K562 (cell line): ENCODE results near the gene BET1L. TPM values are rescaled to one million over a fixed set of nuclear protein-coding genes. Genes with fewer than 3 reads are reported as not detected.

Source experiments
- ATAC-seq: fragments of 200-7000 bp; cut with Tn5 transposase; 3 replicates; pipeline ENCODE4 v1.9.1; 2020; ENCODE audit warnings: moderate library complexity
- BruUV-seq: library from RNA; stranded (reverse); fragments of 400-500 nt; replicated peaks from 2 replicates; lab custom pipeline; 2021; lab: Mats Ljungman, UMichigan
- CTCF ChIA-PET: fragments of 300-600 bp; formaldehyde crosslinking; extraction: SDS; loops from one replicate; lab custom pipeline; 2021; ENCODE audit warnings: low intra/inter-chr PET ratio; lab: Yijun Ruan, JAX
- POLR2A ChIA-PET: fragments of 300-600, 350-650 bp; sonication (Branson Sonifier 250); formaldehyde crosslinking; extraction: SDS; loops from one replicate; lab custom pipeline; 2021; ENCODE audit warnings: antibody characterized with exemption, inconsistent platforms; lab: Yijun Ruan, JAX
- DNase-seq, 4 experiments: peaks; one replicate each; pipeline versions ENCODE4 v3.0.0 to v3.0.0-alpha.2; 2011 to 2018; ENCODE audit warnings: low spot score in 3 of 4, mixed read lengths in 3 of 4; ENCODE audit errors: extremely low read depth in 1 of 4
- FAIRE-seq: peaks from 2 replicates; lab custom pipeline; 2011; peaks lifted over from hg19 to GRCh38; lab: Jason Lieb, UNC
- H2AFZ ChIP-seq: 2 replicates; pipeline ENCODE4 v1.6.0; 2011; ENCODE audit warnings: low read depth, low read length, control low read depth, inconsistent platforms
- H3K27ac ChIP-seq: fragments of 200-600 bp; 3 replicates; pipeline ENCODE4 v1.8.0; 2011; ENCODE audit warnings: low read depth, mild to moderate bottlenecking, control low read depth, inconsistent platforms, low read length, moderate library complexity, mixed read lengths; ENCODE audit errors: extremely low read depth
- H3K27me3 ChIP-seq, 2 experiments: fragments of 300-600 bp in 1 of 2; 2 replicates in 1 of 2; 3 replicates in 1 of 2; pipeline versions ENCODE4 v1.6.0 to v1.8.0; 2011; ENCODE audit warnings: inconsistent platforms in 2 of 2, low read length in 2 of 2, mild to moderate bottlenecking in 1 of 2, mixed read lengths in 1 of 2, moderate library complexity in 1 of 2; ENCODE audit not compliant: control insufficient read depth in 2 of 2, insufficient read depth in 2 of 2
- H3K36me3 ChIP-seq: fragments of 300-600 bp; 3 replicates; pipeline ENCODE4 v1.8.0; 2011; ENCODE audit warnings: mild to moderate bottlenecking, low read length, inconsistent platforms; ENCODE audit not compliant: control insufficient read depth, insufficient read depth
- H3K4me1 ChIP-seq, 2 experiments: fragments of 200-600 bp in 1 of 2; replicated peaks in 1 of 2; 2 replicates in 1 of 2; 3 replicates in 1 of 2; pipeline versions ENCODE4 v1.5.1 to v1.8.0; 2011; ENCODE audit warnings: inconsistent platforms in 2 of 2, low read length in 2 of 2, mild to moderate bottlenecking in 1 of 2, mixed read lengths in 1 of 2, moderate library complexity in 1 of 2; ENCODE audit not compliant: control insufficient read depth in 2 of 2, insufficient read depth in 2 of 2
- H3K4me2 ChIP-seq: 2 replicates; pipeline ENCODE4 v1.6.1; 2011; ENCODE audit warnings: low read length, control low read depth, inconsistent platforms, mixed read lengths; ENCODE audit not compliant: insufficient read depth
- H3K4me3 ChIP-seq: fragments of 200-600 bp; sonication (generic), shearing (Covaris generic); 2 replicates; pipeline ENCODE4 v1.5.1; 2016; ENCODE audit warnings: control low read depth, inconsistent platforms
- H3K79me2 ChIP-seq: fragments of 200-600 bp; 3 replicates; pipeline ENCODE4 v1.8.0; 2011; ENCODE audit warnings: low read length, inconsistent platforms; ENCODE audit not compliant: control insufficient read depth, insufficient read depth
- H3K9ac ChIP-seq, 2 experiments: 2 replicates each; pipeline versions ENCODE4 v1.6.0 to v1.6.1; 2011; ENCODE audit warnings: low read depth in 2 of 2, low read length in 2 of 2, control low read depth in 1 of 2, inconsistent platforms in 1 of 2, mild to moderate bottlenecking in 1 of 2, mixed read lengths in 1 of 2; ENCODE audit not compliant: insufficient read depth in 1 of 2
- H3K9me1 ChIP-seq: one replicate; pipeline ENCODE4 v1.6.0; 2011; ENCODE audit warnings: inconsistent platforms, mild to moderate bottlenecking, low read length, moderate library complexity; ENCODE audit not compliant: control insufficient read depth, insufficient read depth
- H3K9me3 ChIP-seq: replicated peaks from 2 replicates; pipeline ENCODE4 v1.5.1; 2011; ENCODE audit warnings: low read depth, low read length, inconsistent platforms; ENCODE audit not compliant: control insufficient read depth, insufficient read depth
- H4K20me1 ChIP-seq: replicated peaks from 2 replicates; pipeline ENCODE4 v1.6.1; 2011; ENCODE audit warnings: low read length, inconsistent platforms, mixed read lengths; ENCODE audit not compliant: control insufficient read depth, insufficient read depth
- CBX2 ChIP-seq: fragments of 200-600 bp; sonication (generic); IDR thresholded peaks from one replicate; pipeline ENCODE4 v1.6.1; 2012; ENCODE audit warnings: mild to moderate bottlenecking, low read length, inconsistent platforms; ENCODE audit not compliant: insufficient read depth, poor library complexity, severe bottlenecking
- CC2D1A ChIP-seq: fragments of 450-650 bp; IDR thresholded peaks from 2 replicates; pipeline ENCODE4 v1.6.1; 2017; ENCODE audit warnings: mild to moderate bottlenecking
- EHMT2 ChIP-seq: fragments of 450-650 bp; IDR thresholded peaks from 2 replicates; pipeline ENCODE4 v1.6.1; 2018; ENCODE audit warnings: antibody characterized with exemption
- ELK1 ChIP-seq: sonication (generic); formaldehyde crosslinking; IDR thresholded peaks from 2 replicates; pipeline ENCODE4 v1.8.1; 2022; ENCODE audit warnings: missing genetic modification reagents
- ERF ChIP-seq: fragments of 450-650 bp; formaldehyde crosslinking; IDR thresholded peaks from 2 replicates; pipeline ENCODE4 v1.4.0; 2020; ENCODE audit warnings: mild to moderate bottlenecking, mixed read lengths
- GTF2A2 ChIP-seq: IDR thresholded peaks from 2 replicates; pipeline ENCODE4 v1.6.1; 2016; ENCODE audit warnings: mild to moderate bottlenecking, missing genetic modification characterization, missing compliant biosample characterization
- HCFC1 ChIP-seq: IDR thresholded peaks from 2 replicates; pipeline ENCODE4 v1.6.1; 2012; ENCODE audit warnings: low read depth, low read length, improper control_type of control experiment
- HDAC1 ChIP-seq, 2 experiments: fragments of 450-650 bp; IDR thresholded peaks; 2 replicates each; pipeline ENCODE4 v1.6.1; 2016 to 2017; ENCODE audit warnings: inconsistent platforms in 1 of 2, mild to moderate bottlenecking in 1 of 2, moderate library complexity in 1 of 2
- NR1H2 ChIP-seq: sonication (generic); formaldehyde crosslinking; IDR thresholded peaks from 2 replicates; pipeline ENCODE4 v1.4.0; 2020; ENCODE audit warnings: mild to moderate bottlenecking, missing genetic modification reagents
- OTX1 ChIP-seq: fragments of 450-650 bp; formaldehyde crosslinking; IDR thresholded peaks from 2 replicates; pipeline ENCODE4 v1.4.0; 2022; ENCODE audit warnings: mild to moderate bottlenecking
- PURB ChIP-seq: sonication (generic); formaldehyde crosslinking; IDR thresholded peaks from 2 replicates; pipeline ENCODE4 v1.9.0; 2021; ENCODE audit warnings: low read depth, mild to moderate bottlenecking, missing genetic modification reagents
- RAD51 ChIP-seq: fragments of 450-650 bp; IDR thresholded peaks from 2 replicates; pipeline ENCODE4 v1.7.1; 2016; ENCODE audit warnings: low read depth, mild to moderate bottlenecking, borderline replicate concordance
- RBM34 ChIP-seq: fragments of 200-400 bp; formaldehyde crosslinking; IDR thresholded peaks from 2 replicates; pipeline ENCODE4 v1.6.1; 2018; ENCODE audit warnings: low read length, borderline replicate concordance; ENCODE audit not compliant: insufficient read depth
- RFX1 ChIP-seq: fragments of 450-650 bp; IDR thresholded peaks from 2 replicates; pipeline ENCODE4 v1.6.1; 2016; ENCODE audit warnings: mild to moderate bottlenecking, moderate library complexity
- RUNX1 ChIP-seq: sonication (generic); IDR thresholded peaks from 2 replicates; pipeline ENCODE4 v1.6.1; 2016; ENCODE audit warnings: antibody characterized with exemption, low read depth
- TEAD2 ChIP-seq: fragments of 450-650 bp; IDR thresholded peaks from 2 replicates; pipeline ENCODE4 v1.6.1; 2016; ENCODE audit warnings: missing genetic modification characterization, control low read depth, missing compliant biosample characterization
- ZFP36 ChIP-seq: fragments of 150-350 bp; IDR thresholded peaks from 2 replicates; pipeline ENCODE4 v1.6.1; 2018; ENCODE audit warnings: low read length, low read depth; ENCODE audit not compliant: partially characterized antibody
- ZNF316 ChIP-seq: fragments of 450-650 bp; IDR thresholded peaks from 2 replicates; pipeline ENCODE4 v1.6.1; 2016
- ZNF766 ChIP-seq: fragments of 200-800 bp; sonication (Bioruptor generic); conservative IDR thresholded peaks from 2 replicates; pipeline ENCODE4 v1.6.1; 2016; ENCODE audit warnings: missing genetic modification characterization, missing compliant biosample characterization
- WGBS: fragments of 100-300 bp; shearing (Covaris generic); methylation state at CpG from one replicate; pipeline ENCODE4 v1.1.6; 2016; ENCODE audit warnings: low coverage, mixed read lengths; ENCODE audit not compliant: insufficient coverage; ENCODE audit errors: missing lambda C conversion rate; 5-methylcytosine and 5-hydroxymethylcytosine counted together
- in situ Hi-C: fragments of 300-500 bp; cut with MboI; formaldehyde crosslinking; loops from 4 replicates; pipeline ENCODE4 v1.15.0; 2018; ENCODE audit warnings: inconsistent platforms, mixed read lengths
- intact Hi-C: fragments of 100-400 bp; cut with micrococcal nuclease; formaldehyde crosslinking; loops from 2 replicates; pipeline ENCODE4 v1.14.2; 2022
- polyA plus RNA-seq, 8 experiments: library from polyadenylated mRNA; depleted of rRNA in 4 of 8; stranded (reverse) in 5 of 8; unstranded in 3 of 8; fragments of >200 nt; fragmentation: Nextera tagmentation in 2 of 8; fragmentation: Illumina TruSeq in 1 of 8; extraction: Ambion mirVana in 2 of 8; extraction: Trizol in 1 of 8; gene quantifications; 2 replicates each; pipeline versions ENCODE4 v1.2.1 to v1.2.3, GENCODE V29; 2011 to 2014; ENCODE audit warnings: inconsistent platforms in 1 of 8, missing spikeins in 1 of 8
- total RNA-seq, 7 experiments: library from RNA; depleted of rRNA in 6 of 7; stranded (reverse); fragments of >200 nt in 6 of 7; fragmentation: Illumina TruSeq in 2 of 7; extraction: Trizol in 2 of 7; gene quantifications; 2 replicates each; pipeline versions ENCODE4 v1.2.1 to v1.2.3, GENCODE V29; 2011 to 2021; ENCODE audit warnings: low replicate concordance in 1 of 7
- TF ChIP-seq, protein P1 (sequence below): fragments of 200-400 bp; formaldehyde crosslinking; IDR thresholded peaks from 2 replicates; pipeline ENCODE4 v1.6.1; 2017; ENCODE audit warnings: mild to moderate bottlenecking, low read depth, low read length, moderate library complexity

BET1L gene
- total and polyA plus RNA-seq, 9 of the 15 experiments (the other 6 are each of a cell fraction or from before 2014, with no cell fraction given) = 9.9 to 69.1 (median 19.9) TPM

- intact Hi-C loops (no loop called here), in situ Hi-C loops (no loop called here)
- Histone ChIP-seq H3K27me3 (no peaks in the 10 kb centered on the region), H3K4me1 (peaks cover 13 to 19% of the 10 kb centered on the region in 2 experiments), H3K36me3 (peaks cover 32% of the 10 kb centered on the region), H3K9me1 (no peaks in the 10 kb centered on the region), H3K4me2 (no peak overlapping the region), H3K9ac (no peak overlapping the region), H3K9me3 (no peaks in the 10 kb centered on the region), H2AFZ (no peak overlapping the region), H3K27ac (no peak overlapping the region), H3K4me3 (no peak overlapping the region), H3K79me2 (no peaks in the 10 kb centered on the region), H4K20me1 (no peaks in the 10 kb centered on the region)
- ChIA-PET CTCF (no interaction called here), POLR2A (interaction anchor here (0.6 to 1.1 kb wide), 2 partner anchors 11 to 194 kb away, joined by 3 to 4 read pairs; partner anchors contain the start of gene PTDSS2)
- no peak for FAIRE-seq
- no TSS peak for BruUV-seq
- whole genome bisulfite sequencing = 84% methylated on average over 2 of the region's 2 CpGs
- no peak for ATAC-seq
- no peak for TF ChIP-seq CBX2
- TF ChIP-seq ZFP36 = no peak
- TF ChIP-seq ZNF316 = peak; percentile 26; the same call in 1 of the 2 replicates
- 0 out of 4 replicates have a peak, but pooled peaks of 1 of the 2 experiments have one; percentile 12 for TF ChIP-seq HDAC1 (IDR thresholded peaks at IDR 0.05)
- no peak for TF ChIP-seq TEAD2 (tag)
- TF ChIP-seq ZNF766 (CRISPR knock-in tag) = no peak
- TF ChIP-seq RFX1 = no peak
- TF ChIP-seq ELK1 = no peak
- TF ChIP-seq RUNX1 = no peak
- TF ChIP-seq, protein P1, sequence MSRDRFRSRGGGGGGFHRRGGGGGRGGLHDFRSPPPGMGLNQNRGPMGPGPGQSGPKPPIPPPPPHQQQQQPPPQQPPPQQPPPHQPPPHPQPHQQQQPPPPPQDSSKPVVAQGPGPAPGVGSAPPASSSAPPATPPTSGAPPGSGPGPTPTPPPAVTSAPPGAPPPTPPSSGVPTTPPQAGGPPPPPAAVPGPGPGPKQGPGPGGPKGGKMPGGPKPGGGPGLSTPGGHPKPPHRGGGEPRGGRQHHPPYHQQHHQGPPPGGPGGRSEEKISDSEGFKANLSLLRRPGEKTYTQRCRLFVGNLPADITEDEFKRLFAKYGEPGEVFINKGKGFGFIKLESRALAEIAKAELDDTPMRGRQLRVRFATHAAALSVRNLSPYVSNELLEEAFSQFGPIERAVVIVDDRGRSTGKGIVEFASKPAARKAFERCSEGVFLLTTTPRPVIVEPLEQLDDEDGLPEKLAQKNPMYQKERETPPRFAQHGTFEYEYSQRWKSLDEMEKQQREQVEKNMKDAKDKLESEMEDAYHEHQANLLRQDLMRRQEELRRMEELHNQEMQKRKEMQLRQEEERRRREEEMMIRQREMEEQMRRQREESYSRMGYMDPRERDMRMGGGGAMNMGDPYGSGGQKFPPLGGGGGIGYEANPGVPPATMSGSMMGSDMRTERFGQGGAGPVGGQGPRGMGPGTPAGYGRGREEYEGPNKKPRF = no peak
- no peak for TF ChIP-seq ERF (CRISPR knock-in tag)
- TF ChIP-seq RBM34 = no peak
- no peak for TF ChIP-seq NR1H2 (CRISPR knock-in tag)
- TF ChIP-seq RAD51 = no peak
- TF ChIP-seq PURB = no peak
- TF ChIP-seq CC2D1A = no peak
- 0 out of 2 replicates have a peak, but pooled peaks have one; percentile 22 for TF ChIP-seq OTX1 (CRISPR knock-in tag)
- peak; percentile 40; the same call in 1 of the 2 replicates for TF ChIP-seq EHMT2
- TF ChIP-seq GTF2A2 (tag) = no peak
- TF ChIP-seq HCFC1 = no peak
- DNase-seq = no peak
Measured at GRCh38 chr11:255816-256215, 48.6 kb upstream of the BET1L start.
